Glomerular visceral epithelial cell (primary cell): ENCODE results near the gene MED13.
"Not testable (repeated sequence)": the region's sequence is repeated elsewhere in the genome, so short reads cannot be mapped to it uniquely, and the experiment has no call there.

Experiments used
- DNase-seq: peaks from one replicate; pipeline ENCODE4 v3.0.0-alpha.2; 2016; ENCODE audit errors: extremely low spot score

Gene MED13

DNA sequence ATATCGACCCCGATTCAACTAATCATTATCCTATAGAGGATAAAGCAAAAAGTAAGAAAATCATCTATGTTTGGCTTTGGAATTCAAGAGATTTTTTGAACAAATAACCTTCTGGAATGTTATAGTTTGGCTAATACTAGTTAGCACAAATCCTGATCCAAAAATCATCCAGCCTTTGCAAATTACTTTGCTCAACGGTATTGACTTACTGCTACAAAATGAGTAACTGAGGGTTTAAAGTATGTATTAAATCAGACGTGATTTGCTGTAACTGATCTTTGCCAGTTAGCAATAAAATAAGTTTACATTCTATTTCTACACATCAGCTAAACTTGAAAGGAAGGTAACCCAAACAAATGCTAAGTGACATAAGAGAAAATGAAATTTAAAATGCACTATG lies 6.5 kb downstream of the MED13 start:
- DNase-seq: no peak

DNA sequence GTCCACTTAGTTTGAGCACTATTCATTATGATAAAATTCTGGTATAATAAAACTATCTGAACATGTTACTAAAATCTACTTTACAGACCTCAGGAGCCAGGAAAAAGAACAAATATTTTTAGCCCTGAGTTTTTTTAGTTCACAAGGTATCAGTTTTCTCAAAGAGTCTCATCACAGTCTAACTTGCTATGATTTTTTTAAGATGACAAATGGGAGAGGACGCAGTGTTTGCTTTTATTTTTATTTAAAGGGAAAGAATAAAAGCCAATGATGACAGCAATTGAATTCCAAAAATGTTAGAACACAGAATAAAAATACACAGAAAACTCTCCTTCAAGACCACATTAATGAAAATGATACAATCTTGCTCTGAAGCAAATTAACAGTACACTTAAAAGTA lies 7.4 kb downstream of the MED13 start:
- no peak for DNase-seq

DNA sequence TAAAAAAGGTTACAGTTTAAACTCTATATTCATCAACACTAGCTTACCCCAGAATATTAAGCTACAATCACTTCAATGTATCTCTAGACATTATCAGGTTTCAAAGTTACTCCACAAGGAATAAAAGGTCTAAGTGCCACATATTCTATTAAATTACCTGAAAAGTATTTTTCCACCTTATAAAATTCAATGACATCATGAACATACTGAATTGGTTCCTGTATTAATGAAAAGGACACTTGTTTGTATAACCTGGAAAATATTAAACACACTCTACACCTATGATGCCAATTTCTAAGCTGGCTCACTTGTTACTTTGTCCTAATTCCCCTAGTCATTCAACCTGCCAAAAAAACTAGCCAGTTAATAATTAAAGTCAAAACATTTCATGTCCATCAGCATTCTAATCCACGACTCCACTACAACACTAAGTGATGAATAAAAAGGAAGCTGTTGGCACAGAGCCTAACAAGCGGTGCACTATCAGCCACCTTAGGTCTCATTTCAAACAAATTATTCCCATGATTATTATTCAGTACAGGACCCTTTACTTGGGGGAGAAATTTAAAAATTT lies 12.2 kb downstream of the MED13 start:
- peak; percentile 7 for DNase-seq

DNA sequence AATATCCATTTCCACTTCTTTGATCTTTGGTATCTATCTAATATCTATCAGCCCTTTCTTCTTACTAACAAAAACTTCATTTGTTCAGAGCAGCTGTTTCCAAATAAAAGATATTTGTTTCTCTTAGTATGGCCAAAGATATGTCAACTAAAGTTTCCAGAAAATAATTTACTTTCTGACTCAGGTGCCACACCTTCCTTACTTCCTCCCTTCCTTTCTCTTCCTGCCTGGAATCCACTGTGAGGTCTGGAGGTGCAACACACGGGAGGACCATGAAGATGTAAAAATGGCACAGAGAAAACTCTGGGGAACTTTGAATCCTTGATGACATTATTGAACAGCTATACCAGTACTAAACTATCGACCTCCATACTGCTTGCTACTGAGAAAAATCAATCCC lies 14.0 kb downstream of the MED13 start:
- DNase-seq: no peak

DNA sequence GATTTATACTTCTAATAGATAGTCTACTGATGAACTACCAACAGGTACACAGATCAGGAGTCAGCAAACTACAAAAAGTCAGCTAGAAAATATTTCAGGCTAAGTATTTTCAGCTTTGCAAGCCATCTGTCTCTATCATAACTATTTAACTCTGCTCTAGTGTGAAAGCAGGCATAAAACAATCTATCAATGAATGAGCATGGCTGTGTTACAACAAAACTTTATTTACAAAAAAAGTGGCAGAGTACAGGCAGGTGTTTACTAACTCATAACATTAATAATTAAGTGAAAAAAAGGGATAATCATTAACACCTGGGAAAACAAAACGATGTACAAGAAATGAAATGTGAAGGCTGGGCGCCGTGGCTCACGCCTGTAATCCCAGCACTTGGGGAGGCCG lies 15.8 kb downstream of the MED13 start:
- no peak for DNase-seq

DNA sequence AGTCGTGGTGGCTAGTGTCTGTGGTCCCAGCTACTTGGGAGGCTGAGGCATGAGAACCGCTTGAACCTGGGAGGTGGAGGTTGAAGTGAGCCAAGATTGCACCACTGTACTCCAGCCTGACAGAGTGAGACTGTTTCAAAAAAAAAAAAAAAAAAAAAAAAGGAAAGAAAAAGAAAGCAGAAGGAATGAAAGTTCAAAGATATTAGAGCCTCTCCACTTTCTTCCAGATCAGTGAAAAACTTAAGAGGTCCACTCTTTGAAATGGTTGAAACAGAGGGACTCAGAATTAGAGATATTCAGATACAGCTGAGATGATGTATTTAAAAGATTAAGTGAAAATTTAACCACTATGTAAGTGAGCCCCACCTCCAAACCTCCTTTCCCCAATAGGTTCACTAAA lies 16.8 kb downstream of the MED13 start:
- DNase-seq: no peak

DNA sequence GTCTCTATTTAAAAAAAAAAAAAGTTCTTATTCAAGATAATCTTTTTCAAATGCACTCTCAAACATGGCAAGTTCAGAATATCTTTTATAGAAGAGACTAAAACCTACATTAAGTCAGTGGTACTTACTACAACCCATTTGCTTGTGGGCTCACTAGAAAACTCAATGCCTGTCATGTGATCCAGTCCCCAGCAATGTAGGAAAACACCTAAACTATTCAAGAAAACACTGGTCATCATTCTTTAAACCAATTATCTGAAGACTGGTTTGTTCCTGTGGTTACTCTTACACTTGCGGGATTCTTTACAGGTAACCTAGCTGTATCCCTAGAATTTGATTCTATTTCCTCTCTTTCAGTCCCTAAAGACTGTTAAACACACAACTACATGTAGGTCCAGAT lies 19.6 kb downstream of the MED13 start:
- no peak for DNase-seq

DNA sequence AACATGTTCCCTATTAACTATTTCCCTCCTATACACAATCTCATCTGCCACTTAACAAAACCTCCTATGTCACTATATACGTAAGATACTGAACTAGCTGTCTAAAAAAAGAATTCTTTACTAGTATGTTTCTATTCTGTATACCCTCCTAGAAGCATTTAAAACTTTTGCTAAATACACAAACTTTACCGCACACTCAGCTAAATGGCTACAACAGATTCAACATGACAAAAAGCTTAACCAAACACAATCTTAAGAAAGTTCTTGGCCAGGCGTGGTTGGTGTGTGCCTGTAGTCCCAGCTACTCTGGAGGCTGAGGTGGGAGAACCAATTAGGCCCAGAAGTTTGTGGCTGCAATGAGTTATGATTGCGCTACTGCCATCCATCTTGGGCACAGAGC lies 20.0 kb downstream of the MED13 start:
- DNase-seq: no peak

DNA sequence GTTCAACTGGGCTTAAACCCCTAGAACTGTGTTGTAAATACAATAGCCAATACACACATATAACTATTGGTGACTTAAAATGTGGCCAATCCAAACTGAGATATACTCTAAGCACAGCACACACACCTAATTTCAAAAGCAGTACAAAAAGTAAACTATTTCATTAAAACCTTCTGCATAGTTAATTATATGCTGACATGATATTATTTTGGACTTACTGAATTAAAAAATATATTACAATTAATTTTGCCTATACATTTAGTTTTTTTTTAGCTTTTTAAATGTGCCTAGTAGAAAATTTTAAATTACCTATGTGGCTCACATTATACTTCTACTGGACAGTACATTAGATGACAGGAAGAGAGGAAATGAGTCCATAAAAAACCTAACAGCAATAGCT lies 21.5 kb downstream of the MED13 start:
- DNase-seq: no peak

DNA sequence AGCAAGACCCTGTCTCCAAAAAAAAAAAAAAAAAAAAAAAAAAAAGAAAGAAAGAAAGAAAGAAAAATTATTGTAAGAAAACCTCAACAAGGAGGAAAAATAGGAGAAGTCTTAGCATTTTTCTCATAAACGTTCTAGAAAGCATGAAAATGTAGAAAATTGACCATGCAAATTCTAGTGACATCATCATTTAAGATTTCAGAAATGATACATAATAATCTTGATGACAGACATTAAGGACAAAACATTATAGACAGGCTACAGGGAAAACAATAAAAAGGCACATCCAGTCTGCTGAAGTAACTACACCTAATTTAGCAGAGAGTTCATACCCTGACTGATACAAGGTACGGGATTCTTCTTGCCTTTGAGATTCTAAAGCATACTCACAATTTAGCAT lies 21.9 kb downstream of the MED13 start:
- DNase-seq: no peak

DNA sequence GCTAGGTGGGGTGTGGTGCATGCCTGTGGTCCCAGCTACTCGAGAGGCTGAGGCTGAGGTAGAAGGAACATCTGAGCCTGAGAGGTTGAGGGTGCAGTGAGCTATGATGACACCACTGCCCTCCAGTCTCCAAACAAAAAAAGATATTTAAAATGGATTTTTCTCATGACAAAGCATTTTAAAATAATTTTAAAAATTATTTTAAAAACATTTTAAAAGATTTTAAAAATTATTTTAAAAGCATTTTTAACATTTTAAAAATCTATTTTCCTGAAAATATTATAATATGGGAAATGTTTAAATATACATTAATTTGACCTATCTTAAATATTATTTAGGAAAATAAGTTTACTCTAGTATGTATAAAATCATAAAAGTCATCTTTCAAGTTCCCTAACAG lies 26.8 kb downstream of the MED13 start:
- peak; percentile 22 for DNase-seq

DNA sequence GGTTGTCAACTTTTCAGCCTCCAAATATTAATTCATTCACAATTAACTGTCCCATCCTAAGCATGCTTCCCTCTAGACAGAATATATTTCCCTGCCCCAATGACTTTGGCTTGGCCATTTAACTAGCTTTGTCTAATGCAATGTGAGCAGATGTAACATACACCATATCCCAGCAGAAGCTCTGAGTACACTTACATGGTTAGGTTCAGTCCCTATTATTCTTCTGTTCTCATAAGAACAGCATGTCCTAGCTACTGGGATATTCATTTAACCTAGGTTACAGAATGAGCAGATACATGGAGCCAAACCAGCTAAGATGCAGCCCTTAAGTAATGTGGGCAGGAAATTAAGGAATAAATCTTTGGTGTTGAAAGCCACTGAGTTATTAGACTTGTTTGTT lies 31.8 kb downstream of the MED13 start:
- DNase-seq: no peak

DNA sequence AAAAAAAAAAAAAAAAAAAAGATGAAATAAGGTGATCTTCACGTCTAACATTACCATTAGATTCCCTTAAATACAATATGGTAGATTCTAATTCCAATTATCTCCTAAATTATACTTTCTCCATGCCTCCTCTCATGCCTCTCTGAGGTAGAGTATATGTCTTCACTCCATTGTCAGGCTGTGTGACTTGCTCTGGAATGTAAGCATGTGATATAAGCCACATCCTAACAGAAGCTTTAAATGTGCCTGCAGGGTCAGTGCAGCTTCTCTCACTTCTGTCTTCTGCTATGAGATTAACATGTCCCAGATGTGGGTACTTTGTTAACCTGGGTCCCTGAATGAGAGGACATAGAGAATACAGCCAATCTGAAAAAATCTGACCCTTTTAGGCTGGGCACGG lies 32.6 kb downstream of the MED13 start:
- DNase-seq: no peak

DNA sequence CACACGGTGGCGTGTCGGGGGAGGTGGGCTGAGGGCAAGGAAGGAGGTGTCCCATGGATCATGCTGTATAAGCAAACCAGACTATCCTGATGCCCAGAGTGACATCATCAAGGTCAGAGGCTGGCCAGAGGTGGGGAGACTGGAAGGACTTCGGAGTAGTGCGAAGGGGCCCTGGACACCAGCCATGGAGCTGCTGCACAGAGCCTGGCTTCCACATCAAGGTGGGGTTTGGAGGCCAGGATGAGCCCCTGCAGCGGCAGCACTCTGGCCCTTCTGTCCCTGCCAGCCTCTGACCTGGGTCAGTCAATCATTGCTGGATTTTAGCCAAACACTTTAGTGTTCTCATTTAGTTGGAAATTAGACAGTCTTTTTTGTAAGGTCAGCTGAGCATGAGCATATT lies 34.8 kb downstream of the MED13 start:
- DNase-seq: no peak

DNA sequence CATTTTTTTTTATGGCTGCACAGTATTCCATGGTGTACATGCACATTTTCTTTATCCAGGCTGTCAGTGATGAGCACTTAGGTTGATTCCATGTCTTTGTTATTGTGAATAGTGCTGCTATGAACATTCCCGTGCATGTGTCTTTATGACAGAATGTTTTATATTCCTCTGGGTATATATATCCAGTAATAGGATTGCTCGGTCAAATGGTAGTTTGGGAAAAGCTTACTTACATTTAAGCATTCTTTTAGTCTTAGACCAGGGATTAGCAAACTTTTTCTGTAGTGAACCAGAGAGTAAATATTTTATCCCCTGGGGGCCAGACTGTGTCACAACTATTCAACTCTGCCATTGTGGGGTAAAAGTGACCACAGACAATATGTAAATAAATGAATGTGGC lies 40.2 kb downstream of the MED13 start:
- DNase-seq: no peak

DNA sequence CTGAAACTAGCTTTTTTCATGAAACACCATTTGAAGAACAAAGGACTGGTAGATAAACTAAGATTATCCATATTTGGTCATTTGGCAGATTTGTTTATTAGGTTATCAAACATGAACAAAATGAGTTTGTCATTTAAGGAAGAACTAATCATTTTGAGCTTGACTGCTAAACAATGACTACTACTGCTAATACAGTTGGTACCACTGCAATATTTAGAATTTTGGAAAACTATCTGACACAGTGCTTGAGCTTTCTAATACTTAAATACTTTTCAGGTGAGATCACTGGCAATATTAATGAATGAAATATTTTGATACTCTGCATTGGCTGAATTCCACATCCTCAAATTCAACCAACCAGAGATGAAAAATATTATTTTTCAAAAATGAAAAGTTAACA lies 47.2 kb downstream of the MED13 start:
- no peak for DNase-seq

DNA sequence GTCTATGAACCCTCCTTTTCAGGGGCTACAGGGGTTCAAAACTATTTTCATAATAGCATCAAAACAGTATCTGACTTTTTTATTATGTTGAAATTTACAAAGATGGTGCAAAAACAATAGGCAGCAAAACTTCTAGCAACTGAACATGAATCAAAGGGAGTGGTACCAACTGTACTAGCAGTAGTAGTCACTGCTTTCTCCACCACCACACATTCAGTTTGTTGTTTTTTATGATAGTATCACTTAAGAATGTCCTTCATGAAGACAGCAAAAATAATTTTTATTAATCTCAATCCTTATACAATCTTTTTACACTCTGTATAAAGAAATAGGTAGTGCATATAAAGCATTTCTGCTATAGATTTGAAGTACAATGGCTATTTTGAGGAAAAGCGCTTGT lies 47.6 kb downstream of the MED13 start:
- no peak for DNase-seq

DNA sequence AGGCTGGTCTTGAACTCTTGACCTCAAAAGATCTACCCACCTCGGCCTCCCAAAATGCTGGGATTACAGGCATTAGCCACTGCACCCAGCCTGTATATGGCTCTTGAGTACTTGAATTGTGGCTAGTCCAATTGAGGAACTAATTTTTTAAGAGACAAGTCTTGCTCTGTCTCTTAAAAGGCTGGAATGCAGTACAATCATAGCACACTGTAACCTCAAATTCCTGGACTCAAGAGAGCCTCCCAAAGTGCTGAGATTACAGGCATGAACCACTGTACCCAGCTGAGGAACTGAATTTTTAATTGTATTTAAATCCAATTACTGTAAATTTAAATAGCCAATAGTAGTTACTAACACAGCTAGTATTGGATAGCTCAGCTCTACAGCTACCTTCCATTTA lies 50.6 kb downstream of the MED13 start:
- DNase-seq: no peak

DNA sequence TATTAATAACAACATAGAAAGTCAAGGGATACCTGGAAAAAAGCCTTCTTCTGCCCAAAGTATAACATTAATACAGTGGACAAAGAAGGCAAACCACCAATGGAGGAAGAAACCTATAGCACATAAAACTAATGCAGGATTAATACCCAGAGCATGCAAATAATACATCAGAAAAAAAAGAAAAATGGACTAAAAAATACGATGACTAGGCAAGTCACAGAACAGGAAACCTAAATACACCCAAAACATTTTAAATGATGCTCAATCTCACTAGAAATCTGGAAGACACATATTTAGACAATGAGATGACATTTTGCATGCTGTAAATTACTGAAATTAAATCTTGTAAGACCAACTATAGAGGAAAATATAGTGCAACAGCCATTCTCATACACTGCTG lies 55.9 kb downstream of the MED13 start:
- DNase-seq: no peak

DNA sequence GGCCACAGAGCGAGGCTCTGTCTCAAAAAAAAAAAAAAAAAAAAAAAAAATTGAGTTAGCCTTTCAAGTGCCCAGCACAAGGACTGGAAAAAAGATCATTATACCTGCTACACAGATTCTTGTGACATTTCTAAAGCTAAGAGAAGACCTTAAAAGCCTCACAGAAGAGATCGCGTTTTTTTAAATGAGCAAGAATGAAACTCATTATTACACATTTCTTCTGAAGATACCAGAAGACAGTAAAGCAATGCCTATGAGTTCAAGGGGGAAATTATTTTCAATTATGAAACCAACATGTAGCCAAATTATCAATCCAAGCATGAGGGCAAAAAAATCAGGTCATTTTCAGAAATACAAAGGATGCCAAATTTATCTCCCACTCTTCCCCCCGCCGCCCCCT lies 56.8 kb downstream of the MED13 start:
- no peak for DNase-seq

DNA sequence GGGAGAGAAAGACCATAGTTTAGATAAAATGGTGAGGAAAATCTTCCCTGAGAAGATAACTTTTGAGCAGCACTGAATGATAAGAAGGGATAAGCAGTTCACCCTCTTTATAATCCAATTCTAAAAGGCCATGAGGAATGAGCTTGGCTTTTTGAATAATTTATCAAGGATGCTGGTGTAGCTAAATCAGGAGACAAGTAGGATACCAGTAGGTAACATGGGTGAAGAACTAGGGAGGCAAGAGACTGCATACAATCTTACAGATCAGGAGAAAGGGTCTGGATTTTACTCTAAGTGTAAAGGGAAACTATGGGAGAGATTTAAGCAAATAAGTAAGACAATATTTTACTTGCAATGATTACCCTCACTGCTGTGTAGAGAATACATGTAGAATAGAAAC lies 60.7 kb downstream of the MED13 start:
- no peak for DNase-seq

DNA sequence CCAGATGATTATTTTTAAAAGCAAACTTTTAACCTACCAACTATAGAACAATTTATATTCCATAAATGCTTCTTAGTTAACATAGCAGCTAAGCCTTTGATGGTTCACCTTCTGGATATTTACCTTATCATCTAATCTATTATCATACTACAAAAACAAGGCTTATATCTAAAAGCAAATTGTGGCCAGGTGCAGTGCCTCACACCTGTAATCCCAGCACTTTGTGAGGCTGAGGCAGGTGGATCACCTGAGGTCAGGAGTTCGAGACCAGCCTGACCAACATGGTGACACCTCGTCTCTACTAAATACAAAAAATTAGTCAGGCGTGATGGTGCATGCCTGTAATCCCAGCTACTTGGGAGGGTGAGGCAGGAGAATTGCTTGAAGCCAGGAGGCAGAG lies 61.9 kb downstream of the MED13 start:
- not testable (repeated sequence) for DNase-seq

DNA sequence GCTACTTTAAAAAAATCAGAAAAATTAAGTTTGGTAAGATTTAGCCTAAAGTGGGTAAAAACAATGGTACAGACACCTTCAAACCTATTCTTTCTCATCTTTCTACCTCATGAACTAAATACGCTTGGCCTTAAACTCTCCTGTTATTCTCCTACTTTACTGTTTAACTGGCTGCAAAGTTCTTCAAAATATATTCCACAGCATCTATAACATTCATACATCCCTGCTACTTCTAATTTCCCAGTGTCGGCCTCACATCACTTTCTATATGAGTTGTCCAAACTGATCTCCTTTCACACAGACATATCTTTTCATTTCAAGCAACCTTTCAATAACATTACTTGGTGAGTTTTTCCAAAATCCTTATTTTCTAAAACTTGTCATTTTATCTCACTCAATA lies 64.0 kb downstream of the MED13 start:
- no peak for DNase-seq

DNA sequence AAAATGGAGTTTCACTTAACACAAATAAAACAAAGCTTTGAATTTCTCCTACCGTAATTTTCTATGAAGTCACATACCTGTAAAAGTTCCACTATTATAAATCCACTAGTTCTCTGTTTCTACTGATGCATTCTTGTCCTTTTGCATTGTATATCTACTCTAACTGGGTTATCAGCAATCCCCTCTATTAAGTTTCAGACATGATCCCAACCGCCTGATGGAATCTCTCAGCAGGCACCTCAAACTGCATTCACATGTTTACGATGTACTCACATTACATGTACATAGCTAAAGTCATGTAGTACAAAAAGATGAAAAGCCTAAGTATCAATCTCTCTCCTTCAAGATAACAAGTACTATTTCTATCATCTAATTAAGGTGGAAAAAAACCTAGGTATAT lies 64.9 kb downstream of the MED13 start:
- no peak for DNase-seq

DNA sequence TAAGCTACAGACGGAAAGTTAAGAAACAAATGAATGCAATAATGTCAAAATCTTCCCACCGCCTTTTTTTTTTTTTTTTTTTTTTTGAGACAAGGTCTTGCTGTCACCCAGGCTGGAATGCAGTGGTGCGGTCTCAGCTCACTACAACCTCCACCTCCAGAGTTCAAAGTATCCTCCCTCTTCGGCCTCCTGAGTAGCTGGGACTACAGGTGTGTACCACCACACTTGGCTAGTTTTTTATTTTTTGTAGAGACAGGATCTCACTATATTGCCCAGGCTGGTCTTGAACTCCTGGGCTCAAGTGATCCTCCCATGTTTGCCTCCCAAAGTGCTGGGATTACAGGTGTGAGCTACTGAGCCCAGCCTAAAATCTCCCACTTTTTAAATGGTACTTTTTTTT lies 66.5 kb downstream of the MED13 start:
- DNase-seq: not testable (repeated sequence)
